Head of caudate nucleus (tissue), 42 donors: Measurements from ENCODE around the gene MTCL1.

Source experiments
- DNase-seq, 42 donors: peaks; one replicate each; pipeline versions ENCODE4 v3.0.0 to v3.0.0-alpha.2; 2020 to 2021; ENCODE audit warnings: mixed read lengths in 7 of 42
- intact Hi-C: fragments of 100-400 bp; cut with DNase I; formaldehyde crosslinking; loops from one replicate; pipeline ENCODE4 v1.15.0; 2022

MTCL1 gene

DNA sequence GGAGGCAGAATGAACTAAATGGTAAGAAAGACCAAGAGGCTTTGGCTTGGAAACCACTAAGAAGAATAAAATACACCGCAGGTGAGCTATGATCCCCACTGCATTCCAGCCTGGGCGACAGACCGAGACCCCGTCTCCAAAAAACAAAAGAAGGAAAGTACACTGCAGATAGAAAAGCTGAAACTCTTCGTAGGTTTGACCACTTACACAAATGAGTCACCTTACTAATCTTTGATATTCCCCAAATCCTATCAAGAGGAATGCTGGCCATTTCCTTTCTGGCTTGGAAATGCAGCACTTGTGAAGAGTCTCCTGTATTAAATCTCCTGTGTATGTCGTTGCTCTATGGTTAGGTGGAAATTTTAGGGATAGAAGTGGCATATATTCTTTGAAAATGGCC, 108.8 kb downstream of the MTCL1 start:
- DNase-seq = no peak
- intact Hi-C loops = no loop called here

DNA sequence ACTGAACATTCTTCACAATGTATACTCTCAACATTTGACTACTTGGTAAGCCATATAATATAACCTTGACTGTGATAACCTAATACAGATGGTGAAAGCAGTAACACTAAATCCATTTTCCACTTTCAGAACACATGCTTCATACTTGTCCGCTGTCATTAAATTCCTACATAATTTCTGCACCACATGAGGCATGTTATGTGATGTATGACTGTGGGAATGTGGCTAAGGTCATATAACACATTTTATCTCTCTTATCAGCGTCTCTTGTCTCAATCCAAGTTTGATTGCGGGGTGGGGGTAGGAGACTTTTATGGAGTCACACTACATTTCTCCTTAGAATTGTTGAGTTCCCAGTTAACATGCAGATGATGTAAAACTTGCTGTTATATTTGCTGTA, 110.9 kb downstream of the MTCL1 start:
- intact Hi-C loops = no loop called here
- DNase-seq = no peak

DNA sequence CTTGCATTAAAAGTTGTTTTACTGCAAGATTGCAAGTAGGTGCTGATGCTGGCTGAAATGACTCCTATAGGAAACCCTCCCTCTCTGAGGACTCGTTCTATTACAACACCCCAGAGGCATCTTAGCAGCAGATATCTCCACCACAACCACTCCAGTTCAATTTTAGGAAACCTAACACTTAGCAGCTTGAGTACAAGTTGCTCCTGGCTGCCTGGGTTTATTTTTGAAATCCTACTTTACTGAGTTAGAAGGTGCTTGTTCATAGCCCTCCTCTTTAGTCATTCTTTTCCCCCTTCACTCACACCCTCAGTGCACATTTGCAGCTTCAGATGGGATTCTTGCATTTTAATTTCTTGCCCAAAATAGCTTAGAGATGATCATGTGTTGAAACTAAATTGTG, 111.5 kb downstream of the MTCL1 start:
- DNase-seq = peak in 9 of 42 donors; percentile 10 to 71 (median 40)
- intact Hi-C loops = no loop called here

DNA sequence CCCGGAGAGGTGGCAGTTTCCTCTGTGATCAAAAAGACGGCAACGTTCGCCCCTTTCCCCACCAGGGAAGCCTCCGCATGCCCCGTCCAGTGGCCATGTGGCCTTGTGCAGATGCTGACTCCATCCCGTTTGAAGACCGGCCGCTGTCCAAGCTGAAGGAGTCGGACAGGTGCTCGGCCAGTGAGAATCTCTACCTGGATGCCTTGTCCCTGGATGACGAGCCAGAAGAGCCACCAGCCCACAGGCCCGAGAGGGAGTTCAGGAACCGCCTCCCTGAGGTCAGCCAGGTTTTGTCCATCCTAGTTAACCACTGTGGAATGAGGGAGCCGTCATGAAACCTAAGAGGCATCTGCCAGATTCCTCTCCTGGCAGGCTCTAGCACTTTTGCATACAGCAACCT, 113.6 kb downstream of the MTCL1 start:
- intact Hi-C loops = no loop called here
- DNase-seq = no peak

DNA sequence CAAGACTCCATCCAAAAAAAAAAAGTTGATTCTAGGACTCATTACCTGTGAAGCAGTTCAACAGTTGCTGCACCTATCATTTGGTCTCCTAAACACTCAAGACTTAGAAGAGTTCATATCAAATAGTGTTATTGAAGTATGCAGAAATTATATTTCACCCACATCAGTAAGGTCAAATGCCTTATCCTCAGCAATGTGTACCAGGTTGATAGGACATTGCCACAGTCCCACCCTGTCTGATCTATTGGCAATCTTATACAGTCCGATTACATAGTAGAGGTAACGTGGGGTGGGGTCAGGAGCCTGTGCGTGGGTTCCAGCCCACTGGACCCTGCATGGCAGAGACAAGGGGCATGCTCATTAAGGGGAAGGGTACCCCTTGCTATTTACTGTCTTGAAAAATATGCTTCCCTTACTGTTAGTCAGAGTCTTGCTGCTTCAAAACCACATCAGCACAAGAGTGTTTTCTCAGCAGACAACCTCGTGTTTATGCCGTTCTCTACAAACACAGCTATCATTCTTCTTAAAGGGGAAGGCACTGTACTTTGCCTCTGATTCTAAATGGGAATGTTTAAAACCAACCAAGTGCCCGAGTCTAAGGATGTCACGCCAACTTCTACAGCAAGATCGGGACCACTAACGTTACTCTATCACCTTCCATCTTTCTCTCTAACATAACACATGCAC, 115.2 kb downstream of the MTCL1 start:
- DNase-seq = no peak
- intact Hi-C loops = no loop called here

DNA sequence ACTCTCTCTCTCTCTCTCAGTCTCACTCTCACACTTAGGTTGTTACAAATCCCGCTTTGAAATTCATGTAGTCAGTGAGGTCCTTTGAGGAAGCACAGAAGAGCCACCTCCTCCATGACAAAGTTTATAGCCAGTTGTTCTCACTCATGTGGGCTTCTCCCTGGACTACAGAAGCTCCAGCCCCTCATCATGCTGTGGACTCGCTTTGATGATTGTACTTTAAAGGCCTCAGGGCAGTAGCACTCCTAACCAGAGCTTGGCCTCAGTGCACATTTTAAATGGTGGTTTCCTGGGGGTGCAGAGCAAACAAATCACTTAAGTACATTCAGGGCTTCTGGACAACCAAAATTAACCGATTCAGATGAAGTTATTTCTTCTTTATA, 115.7 kb downstream of the MTCL1 start:
- no peak for DNase-seq

DNA sequence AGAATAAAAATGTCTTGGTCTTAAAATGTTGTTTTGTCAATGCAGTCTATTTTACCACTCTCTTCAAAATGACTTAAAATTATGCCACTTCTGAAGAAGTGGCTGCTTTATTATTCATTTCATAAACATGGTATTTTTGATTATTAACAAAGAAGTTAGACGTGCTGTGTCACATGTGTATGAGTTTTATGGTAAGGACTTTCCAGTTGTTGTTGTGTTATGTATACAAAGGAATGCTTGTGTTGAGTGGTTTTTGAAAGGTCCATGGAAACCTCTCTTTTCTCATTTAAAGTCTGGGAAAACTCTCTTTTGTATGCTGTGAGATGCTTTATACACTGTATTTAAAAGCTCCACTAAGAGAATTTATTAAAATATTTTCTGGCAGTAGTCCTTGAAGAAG, 116.2 kb downstream of the MTCL1 start:
- intact Hi-C loops = no loop called here

More for the DNA sequence above, 115.7 kb downstream of the MTCL1 start:
- intact Hi-C loops = no loop called here

DNA sequence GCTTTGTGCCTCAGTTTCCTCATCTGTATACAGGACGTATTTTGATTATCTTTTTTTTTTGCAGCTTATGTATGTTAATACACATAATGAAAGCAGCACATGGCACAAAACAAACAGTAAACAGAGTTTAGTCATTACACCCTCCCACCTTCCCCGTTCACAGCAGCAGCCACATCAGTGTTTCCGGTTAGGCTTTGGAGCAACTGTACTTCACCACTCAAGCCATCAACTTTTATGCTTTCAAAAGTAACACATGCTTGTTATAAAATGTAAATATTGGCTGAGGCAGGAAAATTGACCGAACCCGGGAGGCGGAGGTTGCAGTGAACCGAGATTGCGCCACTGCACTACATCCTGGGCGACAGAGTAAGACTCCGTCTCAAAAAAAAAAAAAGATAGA, 117.3 kb downstream of the MTCL1 start:
- intact Hi-C loops = no loop called here
- DNase-seq = no peak

More for the DNA sequence above, 116.2 kb downstream of the MTCL1 start:
- no peak for DNase-seq

DNA sequence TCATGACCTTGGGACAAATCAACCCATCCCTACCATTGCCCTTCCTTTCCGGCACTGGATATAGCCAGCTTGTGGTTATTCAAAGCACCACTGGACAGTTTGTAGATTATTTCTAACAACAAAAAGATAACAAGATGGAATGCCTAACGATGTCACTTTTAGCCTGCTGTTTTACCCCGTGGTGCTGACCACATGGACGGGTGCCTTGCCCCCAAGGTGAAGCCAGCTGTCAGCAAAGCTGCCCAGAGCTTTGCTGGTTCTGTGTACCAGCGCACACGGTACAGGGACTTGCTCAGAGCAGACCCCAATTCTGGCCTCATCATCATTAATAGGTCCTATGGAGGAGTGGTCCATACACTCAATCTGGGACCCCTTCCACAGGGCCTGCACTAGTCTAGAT, 118.2 kb downstream of the MTCL1 start:
- DNase-seq = no peak
- intact Hi-C loops = no loop called here

DNA sequence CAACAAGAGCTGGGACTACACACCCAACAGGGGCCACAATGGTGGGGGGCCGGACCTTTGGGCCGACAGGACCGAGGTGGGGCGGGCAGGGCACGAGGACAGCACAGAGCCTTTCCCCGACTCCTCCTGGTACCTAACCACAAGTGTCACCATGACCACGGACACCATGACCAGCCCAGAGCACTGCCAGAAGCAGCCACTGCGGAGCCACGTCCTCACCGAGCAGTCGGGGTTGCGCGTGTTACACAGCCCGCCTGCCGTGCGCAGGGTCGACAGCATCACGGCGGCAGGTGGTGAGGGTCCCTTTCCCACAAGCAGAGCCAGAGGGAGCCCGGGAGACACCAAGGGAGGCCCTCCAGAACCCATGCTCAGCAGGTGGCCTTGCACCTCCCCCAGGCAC, 119.5 kb downstream of the MTCL1 start:
- DNase-seq = no peak
- intact Hi-C loops = no loop called here

DNA sequence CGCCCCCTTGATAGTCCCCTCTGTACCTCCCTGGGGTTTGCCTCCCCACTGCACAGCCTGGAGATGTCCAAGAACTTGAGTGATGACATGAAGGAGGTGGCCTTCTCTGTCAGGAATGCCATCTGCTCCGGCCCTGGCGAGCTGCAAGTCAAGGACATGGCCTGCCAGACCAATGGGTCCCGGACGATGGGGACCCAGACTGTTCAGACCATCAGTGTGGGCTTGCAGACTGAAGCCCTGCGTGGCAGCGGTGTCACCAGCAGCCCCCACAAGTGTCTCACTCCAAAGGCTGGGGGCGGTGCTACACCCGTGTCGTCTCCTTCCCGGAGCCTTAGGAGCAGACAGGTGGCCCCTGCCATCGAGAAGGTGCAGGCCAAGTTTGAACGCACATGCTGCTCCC, 119.9 kb downstream of the MTCL1 start:
- intact Hi-C loops = no loop called here
- DNase-seq = peak in 1 of 42 donors; percentile 18

DNA sequence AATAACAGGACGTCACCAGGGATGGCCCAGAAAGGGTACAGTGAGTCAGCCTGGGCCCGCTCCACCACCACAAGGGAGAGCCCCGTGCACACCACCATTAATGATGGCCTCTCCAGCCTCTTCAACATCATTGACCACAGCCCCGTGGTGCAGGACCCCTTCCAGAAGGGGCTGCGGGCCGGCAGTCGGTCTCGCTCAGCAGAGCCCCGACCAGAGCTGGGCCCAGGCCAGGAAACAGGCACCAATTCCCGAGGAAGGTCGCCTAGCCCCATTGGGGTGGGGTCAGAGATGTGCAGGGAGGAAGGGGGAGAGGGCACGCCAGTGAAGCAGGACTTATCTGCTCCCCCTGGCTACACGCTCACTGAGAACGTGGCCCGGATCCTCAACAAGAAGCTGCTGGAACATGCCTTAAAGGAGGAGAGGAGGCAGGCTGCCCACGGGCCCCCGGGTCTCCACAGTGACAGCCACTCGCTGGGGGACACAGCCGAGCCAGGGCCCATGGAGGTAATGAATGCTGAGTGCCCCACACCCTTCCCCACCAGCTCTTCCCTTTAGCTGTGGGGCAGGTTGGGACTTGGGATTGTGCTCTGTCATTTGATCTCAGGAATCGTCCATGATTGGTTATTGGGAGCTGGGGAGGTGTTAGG, 120.5 kb downstream of the MTCL1 start:
- no peak for DNase-seq
- intact Hi-C loops = no loop called here

DNA sequence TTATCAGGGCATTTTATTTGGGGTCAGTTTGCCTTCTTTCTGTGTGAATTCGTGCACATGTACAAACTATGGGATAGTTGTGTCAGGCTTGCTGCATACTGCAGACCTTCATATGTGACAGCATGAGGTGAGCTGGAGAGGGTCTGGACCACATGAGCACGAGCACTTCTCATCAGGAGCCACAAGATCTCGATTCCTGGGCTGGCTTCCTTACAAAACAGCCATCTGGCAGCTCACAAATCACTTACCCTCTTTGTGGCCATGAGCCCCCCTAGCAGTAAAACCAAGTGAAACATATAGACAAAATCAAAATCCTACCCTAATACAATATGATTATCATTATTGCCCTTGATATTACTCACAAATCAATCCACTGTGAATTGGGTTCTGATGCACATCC, 121.2 kb downstream of the MTCL1 start:
- intact Hi-C loops = no loop called here
- no peak for DNase-seq

DNA sequence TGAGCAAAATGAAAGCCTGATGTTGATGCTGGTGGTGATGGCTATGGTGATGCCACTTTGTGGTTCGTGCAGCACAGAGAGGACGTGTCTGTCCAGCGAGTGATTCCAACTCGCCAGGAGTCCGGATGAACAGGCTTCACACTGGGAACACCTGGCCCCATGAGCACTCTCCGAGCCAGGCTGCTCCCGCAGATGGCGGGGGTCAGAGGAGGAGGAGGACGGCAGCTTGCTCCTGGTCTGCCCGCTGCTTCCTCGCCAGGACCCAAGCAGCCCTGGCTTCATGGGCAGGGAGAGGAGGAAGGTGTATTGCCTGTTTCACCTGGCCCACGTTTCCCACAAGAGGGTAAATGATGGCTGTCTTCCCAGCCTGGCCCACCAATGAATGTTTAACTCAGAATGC, 121.6 kb downstream of the MTCL1 start:
- DNase-seq = no peak
- intact Hi-C loops = no loop called here

DNA sequence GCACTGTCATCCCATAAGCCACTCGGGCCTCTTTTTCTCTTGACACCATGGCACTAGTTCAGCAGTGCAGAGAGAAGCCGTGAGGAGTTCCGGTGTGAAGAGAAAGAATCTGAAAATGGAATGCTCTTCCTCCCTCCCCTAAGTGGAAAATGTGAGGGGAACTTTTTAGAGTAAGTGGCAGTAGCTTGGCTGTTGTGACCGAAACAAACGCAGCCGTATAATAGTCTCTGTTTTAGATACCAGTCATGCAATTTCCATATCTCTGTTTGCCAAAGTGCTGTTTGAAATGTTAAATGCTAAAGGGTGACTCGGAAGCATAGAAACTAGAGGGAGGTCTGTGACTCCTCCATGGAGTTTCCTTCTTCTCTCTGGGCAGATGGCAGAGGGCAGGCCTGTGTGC, 122.9 kb downstream of the MTCL1 start:
- intact Hi-C loops = no loop called here
- no peak for DNase-seq

DNA sequence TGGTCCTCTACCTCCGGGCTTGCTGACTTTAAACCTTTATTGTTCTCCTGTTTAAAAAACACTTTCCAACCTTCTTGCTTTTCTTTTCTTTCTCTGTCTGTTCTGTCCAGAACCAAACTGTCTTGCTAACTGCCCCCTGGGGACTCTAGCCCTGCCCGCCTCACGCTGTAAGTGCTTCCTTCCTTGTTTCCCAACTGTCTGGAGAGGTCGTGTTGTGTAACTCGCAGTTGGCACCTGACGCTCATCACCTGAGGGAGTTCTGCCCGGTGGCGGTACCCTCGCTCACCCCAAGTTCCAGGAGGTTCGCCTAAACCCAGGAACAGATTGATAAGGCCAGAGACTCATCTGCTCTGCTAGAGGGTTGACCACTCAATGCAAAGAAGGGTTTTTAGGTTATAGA, 123.4 kb downstream of the MTCL1 start:
- DNase-seq = no peak
- intact Hi-C loops = no loop called here

DNA sequence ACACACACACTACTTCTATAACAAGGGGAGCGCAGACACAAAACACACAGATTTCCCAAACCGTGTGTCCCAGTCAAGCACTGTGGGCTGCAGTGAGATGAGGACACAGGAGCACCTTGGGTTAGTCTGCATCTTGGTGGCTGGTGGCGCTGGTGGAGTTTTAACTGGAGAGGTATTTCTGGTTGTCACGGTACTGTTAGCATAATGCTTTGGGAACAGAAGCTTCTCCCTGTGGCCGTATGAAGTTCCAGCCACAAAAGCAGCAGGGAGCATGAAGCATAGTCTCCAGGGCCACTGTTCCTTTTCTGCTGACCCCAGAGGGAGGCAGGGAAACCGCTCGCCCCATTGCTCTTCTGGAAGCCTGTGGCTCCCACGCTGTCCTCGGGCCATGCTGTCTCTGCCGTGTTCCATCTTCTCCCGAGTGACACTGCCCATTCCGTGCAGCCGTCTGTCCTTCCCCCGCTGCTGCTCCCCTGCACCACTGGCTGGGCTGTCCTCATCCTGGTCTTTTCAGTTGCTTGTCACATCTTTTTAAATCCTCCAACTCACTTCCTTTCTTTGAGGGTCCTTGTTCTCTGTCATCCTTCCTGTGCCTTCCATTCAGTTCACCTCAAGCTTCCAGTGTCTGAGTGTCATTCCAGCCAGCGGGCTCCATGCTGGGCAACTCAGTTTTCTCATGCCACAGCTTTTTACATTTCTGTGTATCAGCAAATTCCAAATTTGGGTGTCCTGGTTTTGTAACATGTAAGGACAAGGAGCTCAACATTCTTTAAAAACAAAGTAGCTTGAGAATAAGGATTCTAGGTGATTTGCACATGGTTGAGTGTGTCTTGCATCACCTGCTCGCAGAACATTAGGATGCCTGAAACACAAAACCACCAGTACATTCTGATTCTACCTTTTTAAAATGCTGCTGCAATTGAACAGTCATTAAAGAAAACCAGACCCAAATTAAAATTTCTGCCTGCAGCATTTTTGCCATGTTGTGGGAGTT, 125.0 kb downstream of the MTCL1 start:
- no peak for DNase-seq
- intact Hi-C loops = no loop called here

DNA sequence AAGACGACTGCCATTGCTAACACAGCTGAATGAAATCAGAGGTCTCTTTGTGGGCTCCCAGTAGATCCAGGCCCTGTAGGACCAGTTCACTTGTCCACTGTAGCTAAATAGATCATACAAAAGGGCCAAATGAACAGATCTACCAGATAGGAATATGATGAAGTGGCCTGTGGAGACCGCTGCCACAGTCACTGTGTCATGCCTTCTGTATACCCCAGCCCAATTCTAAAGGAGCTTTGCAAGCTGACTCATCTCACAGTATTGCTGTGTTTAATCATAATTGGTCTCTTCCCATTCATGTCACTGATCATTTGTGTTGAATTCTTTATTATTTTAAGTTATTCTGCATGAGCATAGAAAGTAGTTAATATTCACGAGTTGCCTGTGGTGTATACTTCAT, 125.8 kb downstream of the MTCL1 start:
- intact Hi-C loops = no loop called here
- no peak for DNase-seq

DNA sequence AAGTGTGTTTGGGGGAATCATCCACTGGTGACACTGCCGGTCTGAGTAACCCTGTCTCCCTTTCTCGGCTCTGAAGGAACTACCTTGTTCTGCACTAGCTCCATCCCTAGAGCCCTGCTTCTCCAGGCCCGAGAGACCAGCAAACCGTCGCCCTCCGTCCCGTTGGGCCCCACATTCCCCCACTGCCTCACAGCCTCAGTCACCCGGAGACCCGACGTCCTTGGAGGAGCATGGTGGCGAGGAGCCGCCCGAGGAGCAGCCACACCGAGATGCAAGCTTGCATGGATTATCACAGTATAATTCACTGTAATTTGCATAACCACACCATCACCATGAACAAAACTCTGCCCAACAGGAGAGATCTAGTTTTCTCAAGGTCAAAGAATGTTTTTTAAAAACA, 126.2 kb downstream of the MTCL1 start:
- DNase-seq = no peak

DNA sequence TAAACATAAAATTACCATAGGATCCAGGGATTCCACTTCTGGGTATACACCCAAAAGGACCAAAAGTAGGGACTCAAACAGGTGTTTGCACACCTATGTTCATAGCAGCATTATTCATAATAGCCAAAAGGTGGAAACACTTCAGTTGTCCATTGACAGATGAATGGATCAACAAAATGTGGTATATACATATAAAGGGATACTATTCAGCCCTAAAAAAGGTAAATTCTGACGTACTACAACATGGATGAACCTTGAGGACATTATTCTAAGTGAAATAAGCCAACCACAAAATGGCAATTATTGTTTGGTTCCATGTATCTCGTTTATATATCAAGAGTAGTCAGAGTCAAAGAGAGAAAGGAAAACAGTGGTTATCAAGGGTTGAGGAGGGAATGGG, 128.1 kb downstream of the MTCL1 start:
- intact Hi-C loops = no loop called here
- no peak for DNase-seq

More for the DNA sequence above, 126.2 kb downstream of the MTCL1 start:
- intact Hi-C loops = no loop called here
